Tibial nerve (tissue), 4 donors: ENCODE measurements around the gene MLXIPL. TPM values are rescaled to one million over a fixed set of nuclear protein-coding genes. Genes with fewer than 3 reads are reported as not detected.

ENCODE experiments used
- DNase-seq, 2 donors: peaks; one replicate each; pipeline ENCODE4 v3.0.0-alpha.2; 2019; ENCODE audit warnings: low spot score in 2 of 2
- H3K27ac ChIP-seq, 4 donors: fragments of 200-600 bp; sonication (generic) in 3 of 4; one replicate each; pipeline ENCODE4 v1.5.1; 2017 to 2019; ENCODE audit warnings: mild to moderate bottlenecking in 1 of 4
- H3K27me3 ChIP-seq, 2 donors: fragments of 200-600 bp; sonication (generic) in 1 of 2; one replicate each; pipeline versions ENCODE4 v1.5.1 to v1.6.0; 2017 to 2019
- H3K36me3 ChIP-seq, 3 donors: fragments of 200-600 bp; sonication (generic); one replicate each; pipeline ENCODE4 v1.5.1; 2018 to 2019
- H3K4me1 ChIP-seq, 4 donors: fragments of 200-600 bp; sonication (generic) in 3 of 4; one replicate each; pipeline ENCODE4 v1.5.1; 2017 to 2019
- H3K4me3 ChIP-seq, 4 donors: fragments of 200-600 bp; sonication (generic) in 3 of 4; one replicate each; pipeline ENCODE4 v1.5.1; 2017 to 2019; ENCODE audit warnings: mild to moderate bottlenecking in 1 of 4, moderate library complexity in 1 of 4
- H3K9me3 ChIP-seq, 4 donors: fragments of 200-600 bp; sonication (generic) in 3 of 4; one replicate each; pipeline ENCODE4 v1.5.1; 2017 to 2019
- EP300 ChIP-seq, 2 donors: sonication (generic); formaldehyde crosslinking; IDR thresholded peaks; one replicate each; pipeline ENCODE4 v1.6.1; 2017; ENCODE audit warnings: antibody characterized with exemption in 2 of 2, mild to moderate bottlenecking in 1 of 2
- POLR2A ChIP-seq, 2 donors: fragments of 450-650 bp; IDR thresholded peaks; one replicate each; pipeline ENCODE4 v1.6.1; 2017; ENCODE audit warnings: antibody characterized with exemption in 2 of 2, mild to moderate bottlenecking in 2 of 2, moderate library complexity in 2 of 2
- WGBS, 2 donors: methylation state at CpG; one replicate each; pipeline ENCODE4 v1.1.5; 2018; 5-methylcytosine and 5-hydroxymethylcytosine counted together
- total RNA-seq, 4 donors: library from RNA; depleted of rRNA; stranded (reverse); fragments of >200 nt; gene quantifications; one replicate each; pipeline ENCODE4 v1.1.0, GENCODE V29; 2016
- TF ChIP-seq, protein P1 (sequence below), 5 experiments: fragments of 200-600 bp in 3 of 5; fragments of 450-650 bp in 2 of 5; sonication (generic) in 3 of 5; IDR thresholded peaks; one replicate each; pipeline ENCODE4 v1.5.1; 2016 to 2019; ENCODE audit warnings: antibody characterized with exemption in 5 of 5, mild to moderate bottlenecking in 3 of 5, moderate library complexity in 2 of 5

Gene MLXIPL
- total RNA-seq, 4 donors from 2014 or later, result 16.2 to 83.5 (median 59.6) TPM

DNA sequence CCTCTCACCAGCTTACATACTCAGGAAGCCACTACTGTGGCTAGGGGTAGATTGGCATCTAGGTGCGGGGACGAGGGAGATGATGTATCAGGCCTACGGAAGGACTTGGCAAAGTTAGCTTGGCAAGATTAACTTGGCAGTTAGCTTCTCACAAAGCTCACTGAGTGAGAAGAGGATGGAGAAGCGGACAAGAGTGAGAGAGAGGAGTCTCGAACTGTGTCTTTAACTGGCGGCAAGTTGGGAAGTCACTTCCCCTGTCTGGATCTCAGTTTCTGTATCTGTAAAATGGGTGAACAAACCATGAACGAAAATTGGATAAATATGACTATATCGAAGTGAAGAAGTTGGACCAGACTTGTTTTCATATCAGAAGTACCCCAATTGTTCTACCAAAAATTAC lies 9.5 kb upstream of the MLXIPL start:
- TF ChIP-seq POLR2A (IDR thresholded peaks at IDR 0.05), result no peak
- DNase-seq, result no peak
- 86 to 89% methylated on average over 8 of the region's 8 CpGs for WGBS, 2 donors
- no peak overlapping the region for H3K4me3 ChIP-seq
- H3K27me3 ChIP-seq, result peaks cover 0 to 50% of the 10 kb centered on the region in 2 donors
- H3K27ac ChIP-seq, result no peak overlapping the region
- H3K4me1 ChIP-seq, result no peaks in the 10 kb centered on the region
- no peaks in the 10 kb centered on the region for H3K36me3 ChIP-seq
- H3K9me3 ChIP-seq, result no peaks in the 10 kb centered on the region

DNA sequence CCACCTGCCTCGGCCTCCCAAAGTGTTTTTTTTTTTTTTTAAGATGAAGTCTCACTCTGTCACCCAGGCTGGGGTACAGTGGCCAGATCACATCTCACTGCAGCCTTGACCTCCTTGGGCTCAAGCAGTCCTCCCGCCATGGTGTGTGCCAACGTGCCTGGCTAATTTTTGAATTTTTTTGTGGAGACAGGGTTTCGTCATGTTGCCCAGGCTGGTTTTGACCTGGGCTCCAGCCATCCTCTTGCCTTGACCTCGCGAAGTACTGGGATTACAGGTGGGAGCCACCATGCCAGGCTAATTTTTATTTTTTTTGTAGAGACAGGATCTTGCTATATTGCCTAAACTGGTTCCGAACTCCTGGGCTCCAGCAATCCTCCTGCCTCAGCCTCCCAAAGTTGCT lies 9.0 kb upstream of the MLXIPL start:
- H3K27me3 ChIP-seq, result peaks cover 0 to 56% of the 10 kb centered on the region in 2 donors
- no peak for DNase-seq
- no peaks in the 10 kb centered on the region for H3K4me1 ChIP-seq
- no peaks in the 10 kb centered on the region for H3K9me3 ChIP-seq
- H3K36me3 ChIP-seq, result no peaks in the 10 kb centered on the region
- no peak overlapping the region for H3K27ac ChIP-seq
- no peak for TF ChIP-seq POLR2A (IDR thresholded peaks at IDR 0.05)
- TF ChIP-seq, protein P1, sequence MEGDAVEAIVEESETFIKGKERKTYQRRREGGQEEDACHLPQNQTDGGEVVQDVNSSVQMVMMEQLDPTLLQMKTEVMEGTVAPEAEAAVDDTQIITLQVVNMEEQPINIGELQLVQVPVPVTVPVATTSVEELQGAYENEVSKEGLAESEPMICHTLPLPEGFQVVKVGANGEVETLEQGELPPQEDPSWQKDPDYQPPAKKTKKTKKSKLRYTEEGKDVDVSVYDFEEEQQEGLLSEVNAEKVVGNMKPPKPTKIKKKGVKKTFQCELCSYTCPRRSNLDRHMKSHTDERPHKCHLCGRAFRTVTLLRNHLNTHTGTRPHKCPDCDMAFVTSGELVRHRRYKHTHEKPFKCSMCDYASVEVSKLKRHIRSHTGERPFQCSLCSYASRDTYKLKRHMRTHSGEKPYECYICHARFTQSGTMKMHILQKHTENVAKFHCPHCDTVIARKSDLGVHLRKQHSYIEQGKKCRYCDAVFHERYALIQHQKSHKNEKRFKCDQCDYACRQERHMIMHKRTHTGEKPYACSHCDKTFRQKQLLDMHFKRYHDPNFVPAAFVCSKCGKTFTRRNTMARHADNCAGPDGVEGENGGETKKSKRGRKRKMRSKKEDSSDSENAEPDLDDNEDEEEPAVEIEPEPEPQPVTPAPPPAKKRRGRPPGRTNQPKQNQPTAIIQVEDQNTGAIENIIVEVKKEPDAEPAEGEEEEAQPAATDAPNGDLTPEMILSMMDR (IDR thresholded peaks at IDR 0.05), result no peak
- no peak for TF ChIP-seq EP300 (IDR thresholded peaks at IDR 0.05)
- 78 to 92% methylated on average over 7 of the region's 7 CpGs for WGBS, 2 donors
- H3K4me3 ChIP-seq, result no peak overlapping the region

DNA sequence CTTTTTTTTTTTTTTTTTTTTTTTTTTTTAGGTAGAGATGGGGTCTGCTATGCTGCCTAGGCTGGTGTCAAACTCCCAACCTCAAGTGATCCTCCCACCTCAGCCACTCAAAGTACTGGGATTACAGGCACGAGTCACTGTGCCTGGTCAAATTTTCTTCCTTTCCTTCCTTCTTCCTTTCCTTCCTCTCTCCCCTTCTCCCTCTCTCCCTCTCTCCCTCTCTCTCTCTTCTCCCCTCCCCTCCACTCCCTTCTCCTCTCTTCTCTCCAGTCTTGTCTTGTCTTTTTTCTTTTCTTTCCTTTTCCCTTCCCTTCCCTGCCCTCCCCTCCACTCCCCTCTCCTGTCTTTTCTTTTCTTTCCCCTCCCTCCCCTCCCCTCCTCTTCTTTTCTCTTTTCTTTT lies 7.2 kb upstream of the MLXIPL start:
- H3K27me3 ChIP-seq, result peaks cover 0 to 72% of the 10 kb centered on the region in 2 donors
- H3K27ac ChIP-seq, result no peak overlapping the region
- WGBS, 2 donors, result 25 to 32% methylated on average over 1 of the region's 1 CpG
- H3K9me3 ChIP-seq, result no peaks in the 10 kb centered on the region
- TF ChIP-seq EP300 (IDR thresholded peaks at IDR 0.05), result no peak
- TF ChIP-seq, protein P1 (IDR thresholded peaks at IDR 0.05), result no peak
- TF ChIP-seq POLR2A (IDR thresholded peaks at IDR 0.05), result no peak
- no peaks in the 10 kb centered on the region for H3K4me1 ChIP-seq
- no peak for DNase-seq
- H3K4me3 ChIP-seq, result no peak overlapping the region
- no peaks in the 10 kb centered on the region for H3K36me3 ChIP-seq

DNA sequence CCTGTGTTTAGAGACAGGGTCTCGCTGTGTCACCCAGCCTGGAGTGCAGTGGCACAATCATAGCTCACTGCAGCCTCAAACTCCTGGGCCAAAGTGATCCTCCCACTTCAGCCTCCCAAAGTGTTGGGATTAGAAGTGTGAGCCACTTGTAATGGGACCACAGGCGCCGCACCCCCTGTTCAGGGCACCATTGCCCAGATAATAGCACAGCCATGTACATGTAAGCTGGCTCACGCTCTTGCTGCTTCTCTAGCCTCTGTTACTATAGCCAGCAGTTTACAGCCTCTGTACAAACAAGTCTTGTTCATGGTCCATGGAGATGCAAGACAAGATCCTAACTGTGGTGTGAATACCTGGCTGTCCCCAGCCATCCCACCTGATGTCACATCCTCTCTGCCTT lies 4.2 kb upstream of the MLXIPL start:
- Histone ChIP-seq H3K36me3 (no peaks in the 10 kb centered on the region), H3K4me1 (peaks cover 0 to 11% (median 4%) of the 10 kb centered on the region in 4 donors), H3K27ac (no peak overlapping the region), H3K4me3 (no peak overlapping the region), H3K27me3 (peaks cover 0 to 84% of the 10 kb centered on the region in 2 donors), H3K9me3 (no peaks in the 10 kb centered on the region)
- DNase-seq, result no peak
- 79% methylated on average over 4 of the region's 4 CpGs for WGBS, 2 donors
- TF ChIP-seq, protein P1 (IDR thresholded peaks at IDR 0.05), result no peak
- no peak for TF ChIP-seq POLR2A (IDR thresholded peaks at IDR 0.05)
- TF ChIP-seq EP300 (IDR thresholded peaks at IDR 0.05), result no peak

DNA sequence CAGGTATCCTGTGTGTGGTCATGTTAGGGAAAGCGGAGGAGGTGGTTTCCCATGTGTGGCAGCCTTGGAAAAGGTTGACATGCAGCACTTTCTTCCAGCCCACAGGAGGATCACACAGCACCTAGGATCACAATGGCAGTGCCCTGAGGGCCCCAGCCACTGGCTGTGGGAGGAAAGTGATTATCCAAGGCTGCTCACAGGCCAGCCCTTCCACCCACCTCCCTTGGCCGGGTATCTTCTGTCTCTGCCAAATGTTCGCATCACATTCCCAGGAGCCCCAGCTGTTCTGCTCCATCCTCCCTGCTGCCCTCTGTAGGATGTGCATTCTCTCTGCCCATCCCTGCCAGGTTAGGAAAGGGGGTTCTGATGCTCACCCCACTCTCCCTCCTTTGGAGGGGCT lies 2.5 kb upstream of the MLXIPL start:
- Histone ChIP-seq H3K4me1 (peaks cover 0 to 23% (median 13%) of the 10 kb centered on the region in 4 donors), H3K27me3 (peaks cover 0 to 87% of the 10 kb centered on the region in 2 donors), H3K9me3 (no peaks in the 10 kb centered on the region), H3K4me3 (no peak overlapping the region), H3K27ac (no peak overlapping the region), H3K36me3 (no peaks in the 10 kb centered on the region)
- 23 to 24% methylated on average over 3 of the region's 3 CpGs for WGBS, 2 donors
- no peak for TF ChIP-seq POLR2A (IDR thresholded peaks at IDR 0.05)
- TF ChIP-seq, protein P1 (IDR thresholded peaks at IDR 0.05), result no peak
- TF ChIP-seq EP300 (IDR thresholded peaks at IDR 0.05), result no peak
- no peak for DNase-seq

DNA sequence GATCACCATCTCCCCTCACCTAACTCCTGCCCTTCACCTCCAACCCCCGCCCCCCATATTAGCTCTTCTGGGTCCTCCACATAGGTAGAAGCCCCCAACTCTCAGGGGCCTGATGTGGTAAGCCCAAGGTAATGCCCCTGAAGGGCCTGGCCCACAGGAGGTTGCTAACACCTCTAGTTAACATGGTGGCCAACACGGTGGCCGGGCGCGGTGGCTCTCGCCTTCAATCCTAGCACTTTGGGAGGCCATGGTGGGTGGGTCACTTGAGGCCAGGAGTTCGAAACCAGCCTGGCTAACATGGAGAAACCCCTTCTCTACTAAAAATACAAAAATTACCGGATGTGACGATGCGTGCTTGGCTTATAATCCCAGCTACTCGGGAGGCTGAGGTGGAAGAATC lies 954 bp upstream of the MLXIPL start:
- H3K36me3 ChIP-seq, result no peaks in the 10 kb centered on the region
- no peak overlapping the region for H3K4me3 ChIP-seq
- H3K27ac ChIP-seq, result no peak overlapping the region
- peaks cover 0 to 23% (median 13%) of the 10 kb centered on the region in 4 donors for H3K4me1 ChIP-seq
- 95 to 96% methylated on average over 11 of the region's 11 CpGs for WGBS, 2 donors
- DNase-seq, result no peak
- H3K9me3 ChIP-seq, result no peaks in the 10 kb centered on the region
- no peak for TF ChIP-seq POLR2A (IDR thresholded peaks at IDR 0.05)
- TF ChIP-seq, protein P1 (IDR thresholded peaks at IDR 0.05), result no peak
- TF ChIP-seq EP300 (IDR thresholded peaks at IDR 0.05), result no peak
- peaks cover 0 to 90% of the 10 kb centered on the region in 2 donors for H3K27me3 ChIP-seq
